Mesothelial cell of epicardium (in vitro differentiated cells): Measurements from ENCODE around the gene ERG. TPM values are rescaled to one million over a fixed set of nuclear protein-coding genes. Genes with fewer than 3 reads are reported as not detected.

Experiments
- DNase-seq, 2 experiments: peaks; one replicate each; pipeline ENCODE4 v3.0.0; 2021; ENCODE audit warnings: low spot score in 2 of 2; ENCODE audit not compliant: unreplicated experiment in 2 of 2
- H3K27ac Mint-ChIP-seq: 2 replicates; pipeline ENCODE4 v1.8.0; 2021; ENCODE audit warnings: mixed read lengths
- H3K27me3 Mint-ChIP-seq: 2 replicates; pipeline ENCODE4 v1.8.0; 2021; ENCODE audit warnings: low read depth, mixed read lengths
- H3K36me3 Mint-ChIP-seq: 2 replicates; pipeline ENCODE4 v1.8.0; 2021; ENCODE audit warnings: mixed read lengths
- H3K4me1 Mint-ChIP-seq: 2 replicates; pipeline ENCODE4 v1.8.0; 2021; ENCODE audit warnings: mixed read lengths
- H3K4me3 Mint-ChIP-seq: 2 replicates; pipeline ENCODE4 v1.8.0; 2021; ENCODE audit warnings: mild to moderate bottlenecking, moderate library complexity, mixed read lengths
- H3K9me3 Mint-ChIP-seq: 2 replicates; pipeline ENCODE4 v1.8.0; 2021; ENCODE audit warnings: mixed read lengths
- total RNA-seq: library from RNA; stranded (reverse); gene quantifications from 3 replicates; pipeline ENCODE4 v1.2.1, GENCODE V29; 2021
- TF ChIP-seq, protein P1 (sequence below): fragments of 200-600 bp; sonication (generic); IDR thresholded peaks from one replicate; pipeline ENCODE4 v1.5.0; 2021; ENCODE audit warnings: antibody characterized with exemption; ENCODE audit not compliant: unreplicated experiment

Gene ERG
- total RNA-seq, 1 donor from 2014 or later: 2.5 TPM

DNA sequence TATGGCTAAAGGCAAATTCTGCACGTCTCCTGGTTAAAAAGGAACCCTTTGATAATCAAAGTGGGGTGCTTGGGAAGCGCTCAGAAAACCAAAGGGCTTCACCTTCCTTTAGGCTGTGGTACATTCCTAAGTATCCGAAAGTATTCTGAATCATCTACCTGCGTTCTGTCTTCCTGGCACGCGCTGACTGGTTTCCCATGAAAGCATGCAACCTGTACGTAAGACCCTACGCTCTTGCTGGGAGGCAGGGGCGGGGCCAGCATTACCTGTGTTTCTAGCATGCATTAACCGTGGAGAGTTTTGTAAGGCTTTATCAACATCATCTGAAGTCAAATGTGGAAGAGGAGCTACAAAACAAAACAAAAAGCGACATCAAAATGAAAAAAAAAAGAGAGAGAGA, 96.0 kb downstream of the ERG start:
- no peaks in the 10 kb centered on the region for H3K36me3 Mint-ChIP-seq
- H3K9me3 Mint-ChIP-seq: no peaks in the 10 kb centered on the region
- no peak overlapping the region for H3K4me3 Mint-ChIP-seq
- H3K4me1 Mint-ChIP-seq: peaks cover 7% of the 10 kb centered on the region
- TF ChIP-seq, protein P1, sequence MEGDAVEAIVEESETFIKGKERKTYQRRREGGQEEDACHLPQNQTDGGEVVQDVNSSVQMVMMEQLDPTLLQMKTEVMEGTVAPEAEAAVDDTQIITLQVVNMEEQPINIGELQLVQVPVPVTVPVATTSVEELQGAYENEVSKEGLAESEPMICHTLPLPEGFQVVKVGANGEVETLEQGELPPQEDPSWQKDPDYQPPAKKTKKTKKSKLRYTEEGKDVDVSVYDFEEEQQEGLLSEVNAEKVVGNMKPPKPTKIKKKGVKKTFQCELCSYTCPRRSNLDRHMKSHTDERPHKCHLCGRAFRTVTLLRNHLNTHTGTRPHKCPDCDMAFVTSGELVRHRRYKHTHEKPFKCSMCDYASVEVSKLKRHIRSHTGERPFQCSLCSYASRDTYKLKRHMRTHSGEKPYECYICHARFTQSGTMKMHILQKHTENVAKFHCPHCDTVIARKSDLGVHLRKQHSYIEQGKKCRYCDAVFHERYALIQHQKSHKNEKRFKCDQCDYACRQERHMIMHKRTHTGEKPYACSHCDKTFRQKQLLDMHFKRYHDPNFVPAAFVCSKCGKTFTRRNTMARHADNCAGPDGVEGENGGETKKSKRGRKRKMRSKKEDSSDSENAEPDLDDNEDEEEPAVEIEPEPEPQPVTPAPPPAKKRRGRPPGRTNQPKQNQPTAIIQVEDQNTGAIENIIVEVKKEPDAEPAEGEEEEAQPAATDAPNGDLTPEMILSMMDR: no peak
- DNase-seq: no peak
- H3K27me3 Mint-ChIP-seq: peaks cover 22% of the 10 kb centered on the region
- no peak overlapping the region for H3K27ac Mint-ChIP-seq

DNA sequence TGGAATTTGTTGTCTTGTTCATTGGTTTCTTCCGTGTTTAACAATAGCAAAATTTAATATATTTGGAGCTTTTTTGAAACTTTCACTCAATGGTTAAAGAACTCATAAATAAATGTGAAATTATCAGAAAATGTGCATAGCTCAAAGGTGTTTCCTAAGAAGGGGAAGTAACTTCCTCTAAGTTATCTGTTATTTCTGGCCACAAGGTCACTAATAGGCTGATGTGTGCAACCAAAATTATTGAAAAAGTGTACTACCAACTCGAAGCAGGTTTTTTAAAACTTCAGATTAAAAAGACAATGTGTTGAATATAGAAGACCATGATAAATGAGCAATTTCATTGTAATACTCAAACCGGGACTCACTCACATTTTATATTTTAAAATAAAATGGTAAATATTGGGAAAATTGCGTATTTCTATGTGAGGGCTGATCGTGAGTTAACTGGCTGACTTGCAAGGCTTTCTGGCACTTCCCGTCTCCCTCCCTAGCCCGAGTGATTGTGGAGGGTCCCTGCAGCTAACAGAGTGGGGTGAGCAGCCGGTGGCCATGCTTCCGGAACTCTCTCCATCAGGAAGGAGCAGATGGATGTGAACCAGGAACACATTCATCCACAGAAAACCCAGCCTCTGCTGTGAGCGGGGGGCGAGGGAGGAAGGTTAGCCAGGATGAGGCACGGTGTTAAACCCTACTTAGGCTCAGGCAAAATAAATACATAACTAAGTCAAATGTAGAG, 96.9 kb downstream of the ERG start:
- no peaks in the 10 kb centered on the region for H3K9me3 Mint-ChIP-seq
- no peak overlapping the region for H3K27ac Mint-ChIP-seq
- TF ChIP-seq, protein P1: no peak
- H3K27me3 Mint-ChIP-seq: peaks cover 28% of the 10 kb centered on the region
- DNase-seq: no peak
- H3K4me1 Mint-ChIP-seq: peaks cover 7% of the 10 kb centered on the region
- no peak overlapping the region for H3K4me3 Mint-ChIP-seq
- no peaks in the 10 kb centered on the region for H3K36me3 Mint-ChIP-seq

DNA sequence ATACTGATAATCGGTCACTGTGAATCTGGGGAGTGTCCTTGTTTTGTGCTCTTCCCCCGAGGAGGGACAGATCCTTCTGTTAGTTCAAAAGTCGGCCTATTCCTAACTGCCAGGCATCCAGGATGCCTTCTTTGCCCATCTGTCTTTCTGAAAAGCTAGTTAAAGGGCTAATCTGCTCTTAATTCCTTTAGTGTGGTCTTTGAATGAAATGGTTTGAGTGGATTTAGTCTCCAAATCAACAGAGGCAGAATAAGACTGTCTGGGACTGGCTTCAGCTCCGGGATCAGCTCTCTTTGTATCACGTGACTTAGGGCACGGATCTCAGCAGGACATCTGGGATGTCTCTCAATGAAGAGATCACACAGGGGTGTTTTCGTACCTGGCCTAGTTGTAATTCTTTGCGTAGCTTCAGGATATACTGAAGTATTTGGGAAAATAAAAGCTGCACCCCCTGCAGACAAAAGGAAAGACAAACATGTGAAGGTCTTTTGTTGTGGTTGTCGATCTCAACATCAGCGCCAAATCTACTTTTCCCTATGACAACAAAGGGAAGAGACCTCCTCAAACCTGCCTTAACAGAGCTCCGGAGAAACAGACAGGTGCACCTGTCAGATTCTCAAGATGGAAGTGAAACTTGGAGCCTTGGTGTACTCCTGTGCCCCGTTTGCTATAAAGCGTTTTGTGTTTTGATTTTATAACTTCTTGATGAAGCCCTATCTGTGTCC, 97.9 kb downstream of the ERG start:
- no peak for DNase-seq
- Mint-ChIP-seq H3K9me3 (no peaks in the 10 kb centered on the region), H3K36me3 (no peaks in the 10 kb centered on the region), H3K27ac (no peak overlapping the region), H3K27me3 (peaks cover 36% of the 10 kb centered on the region), H3K4me1 (peaks cover 13% of the 10 kb centered on the region), H3K4me3 (no peak overlapping the region)
- TF ChIP-seq, protein P1: no peak

DNA sequence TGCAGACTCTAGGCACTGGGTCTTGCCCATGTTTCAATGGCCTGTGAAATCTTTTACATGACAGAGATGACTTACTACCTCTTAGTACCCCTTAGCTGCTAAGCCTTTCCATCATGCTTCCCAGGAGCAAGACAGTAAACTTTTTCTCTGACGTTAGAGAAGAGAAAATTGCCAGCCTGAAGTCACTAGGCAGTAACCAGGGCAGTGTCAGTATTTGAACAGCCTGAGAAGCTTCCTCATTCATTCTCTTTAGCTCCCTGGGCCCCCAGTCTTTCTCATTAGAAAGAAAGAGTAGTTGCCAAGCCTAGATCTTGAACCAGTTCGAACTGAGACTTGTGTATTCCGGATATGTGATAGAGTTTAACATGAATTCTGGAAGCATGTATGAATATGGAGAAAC, 99.2 kb downstream of the ERG start:
- peaks cover 40% of the 10 kb centered on the region for H3K27me3 Mint-ChIP-seq
- no peaks in the 10 kb centered on the region for H3K36me3 Mint-ChIP-seq
- TF ChIP-seq, protein P1: no peak
- no peak for DNase-seq
- no peak overlapping the region for H3K27ac Mint-ChIP-seq
- H3K4me3 Mint-ChIP-seq: no peak overlapping the region
- H3K4me1 Mint-ChIP-seq: peaks cover 13% of the 10 kb centered on the region
- H3K9me3 Mint-ChIP-seq: no peaks in the 10 kb centered on the region

DNA sequence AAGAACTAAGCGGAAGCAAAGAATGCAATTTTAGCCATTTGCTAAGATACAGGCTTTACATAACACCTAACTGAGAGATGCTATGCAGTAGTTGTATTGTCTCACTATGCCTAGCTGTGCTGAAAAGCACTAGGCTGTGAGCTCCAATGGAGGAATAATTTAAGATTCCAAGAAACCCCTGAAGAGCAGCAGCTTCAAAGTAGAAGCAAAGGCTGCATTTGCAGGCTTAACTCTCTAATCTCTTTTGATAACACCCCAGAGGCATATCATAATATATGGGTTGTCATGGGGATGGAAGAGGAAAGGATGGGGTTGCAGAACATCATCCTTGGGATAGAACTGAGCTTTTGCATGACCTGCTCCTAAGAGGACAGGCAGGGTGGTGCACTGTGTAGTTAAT, 102.0 kb downstream of the ERG start:
- Mint-ChIP-seq H3K36me3 (no peaks in the 10 kb centered on the region), H3K27ac (no peak overlapping the region)

More for the DNA sequence above, 102.0 kb downstream of the ERG start:
- H3K4me3 Mint-ChIP-seq: no peak overlapping the region
- no peak for DNase-seq
- H3K27me3 Mint-ChIP-seq: peaks cover 42% of the 10 kb centered on the region
- peaks cover 25% of the 10 kb centered on the region for H3K4me1 Mint-ChIP-seq
- H3K9me3 Mint-ChIP-seq: no peaks in the 10 kb centered on the region
- TF ChIP-seq, protein P1: no peak
